D721Med (cell line): Measurements from ENCODE around the gene MFSD12.

Source experiments
- DNase-seq: peaks from one replicate; pipeline ENCODE4 v3.0.0; 2011; ENCODE audit warnings: low spot score; ENCODE audit not compliant: insufficient read length
- FAIRE-seq: peaks from 2 replicates; lab custom pipeline; 2011; peaks lifted over from hg19 to GRCh38; lab: Jason Lieb, UNC
- CTCF ChIP-seq: IDR thresholded peaks from 2 replicates; pipeline ENCODE4 v1.5.1; 2012; ENCODE audit warnings: mild to moderate bottlenecking, control low read depth; ENCODE audit not compliant: insufficient read depth; ENCODE audit errors: missing control alignments

The MFSD12 gene

GRCh38 chr19:3575949-3576673 lies 18.7 kb upstream of the MFSD12 start:
- FAIRE-seq (no peak), DNase-seq (no peak)
- no peak for TF ChIP-seq CTCF

- no peak for DNase-seq
These were observed 17.9 kb upstream of the MFSD12 start for GRCh38 chr19:3575260-3575741.

GRCh38 chr19:3573858-3574637 lies 16.7 kb upstream of the MFSD12 start:
- FAIRE-seq (no peak), DNase-seq (peak; percentile 62)
- no peak for TF ChIP-seq CTCF

More at GRCh38 chr19:3575260-3575741, 17.9 kb upstream of the MFSD12 start:
- peak; percentile 73 for TF ChIP-seq CTCF
- no peak for FAIRE-seq

GRCh38 chr19:3573162-3573857 lies 15.9 kb upstream of the MFSD12 start:
- FAIRE-seq (no peak), DNase-seq (no peak)
- no peak for TF ChIP-seq CTCF

GRCh38 chr19:3572855-3573161 lies 15.4 kb upstream of the MFSD12 start, which contains the start of gene HMG20B:
Gene HMG20B (plus strand): TSS chr19:3572944. CDS start chr19:3573310, 366 bp downstream.
- DNase-seq (no peak), FAIRE-seq (no peak)
- TF ChIP-seq CTCF: no peak

GRCh38 chr19:3572132-3572854 lies 14.9 kb upstream of the MFSD12 start:
- TF ChIP-seq CTCF: no peak
- DNase-seq: peak; percentile 93
- FAIRE-seq: no peak
